GM19397 (cell line): ENCODE results near the gene ZNF354B.
A peak's percentile ranks its signal among the peaks of the same experiment; 100 is the strongest.
"Not testable (repeated sequence)": the region's sequence is repeated elsewhere in the genome, so short reads cannot be mapped to it uniquely, and the experiment has no call there.

Experiments used
- ATAC-seq: cut with Tn5 transposase; IDR thresholded peaks from one replicate; pipeline ENCODE4 v1.9.1; 2021; ENCODE audit warnings: mild to moderate bottlenecking, moderate library complexity; ENCODE audit not compliant: unreplicated experiment

ZNF354B gene

GRCh38 chr5:178859625-178860521 is at the start of gene ZNF354B:
Gene ZNF354B (plus strand): TSS chr5:178859953. CDS start chr5:178861048, 1,095 bp downstream.
- ATAC-seq: peak; percentile 97

- no peak for ATAC-seq
Measured at GRCh38 chr5:178817506-178817905, 42.2 kb upstream of the ZNF354B start.

- no peak for ATAC-seq
Measured at GRCh38 chr5:178818094-178818493, 41.7 kb upstream of the ZNF354B start.

- ATAC-seq: no peak
Measured at GRCh38 chr5:178820001-178820400, 39.8 kb upstream of the ZNF354B start.

- no peak for ATAC-seq
Measured at GRCh38 chr5:178825444-178825843, 34.3 kb upstream of the ZNF354B start.

- no peak for ATAC-seq
Measured at GRCh38 chr5:178826216-178826615, 33.5 kb upstream of the ZNF354B start.

GRCh38 chr5:178827636-178828035 is 32.1 kb upstream of the ZNF354B start:
- ATAC-seq: no peak

GRCh38 chr5:178831049-178831448 is 28.7 kb upstream of the ZNF354B start:
- ATAC-seq: no peak

- no peak for ATAC-seq
Measured at GRCh38 chr5:178832618-178833201, 27.0 kb upstream of the ZNF354B start.

- ATAC-seq: no peak
Measured at GRCh38 chr5:178836628-178837027, 23.1 kb upstream of the ZNF354B start.

- ATAC-seq: not testable (repeated sequence)
Measured at GRCh38 chr5:178838695-178839318, 20.9 kb upstream of the ZNF354B start.

GRCh38 chr5:178839319-178839704 is 20.4 kb upstream of the ZNF354B start:
- ATAC-seq: no peak

- ATAC-seq: not testable (repeated sequence)
Measured at GRCh38 chr5:178840399-178840798, 19.4 kb upstream of the ZNF354B start.

GRCh38 chr5:178849316-178849715 is 10.4 kb upstream of the ZNF354B start:
- ATAC-seq: no peak

- ATAC-seq: no peak
Measured at GRCh38 chr5:178851951-178852350, 7.8 kb upstream of the ZNF354B start.

- no peak for ATAC-seq
Measured at GRCh38 chr5:178854284-178854683, 5.5 kb upstream of the ZNF354B start.

- peak; percentile 2 for ATAC-seq
Measured at GRCh38 chr5:178860615-178861014, 862 bp downstream of the ZNF354B start.

GRCh38 chr5:178861627-178862026 is 1.9 kb downstream of the ZNF354B start:
- no peak for ATAC-seq

- ATAC-seq: no peak
Measured at GRCh38 chr5:178866946-178867345, 7.2 kb downstream of the ZNF354B start.

GRCh38 chr5:178869577-178869976 is 9.8 kb downstream of the ZNF354B start:
- no peak for ATAC-seq

GRCh38 chr5:178870411-178870810 is 10.7 kb downstream of the ZNF354B start:
- no peak for ATAC-seq

- ATAC-seq: no peak
Measured at GRCh38 chr5:178872302-178872701, 12.5 kb downstream of the ZNF354B start.
